Astrocyte (in vitro differentiated cells and primary cell): ENCODE results near the gene C20orf96. TPM values are rescaled to one million over a fixed set of nuclear protein-coding genes. Genes with fewer than 3 reads are reported as not detected.

Experiments used
- DNase-seq: peaks from one replicate; pipeline ENCODE4 v3.0.0-alpha.2; 2010; ENCODE audit warnings: low read depth
- FAIRE-seq: peaks from 2 replicates; lab custom pipeline; 2011; peaks lifted over from hg19 to GRCh38; lab: Jason Lieb, UNC
- H2AFZ ChIP-seq: 2 replicates; pipeline ENCODE4 v1.6.0; 2012; ENCODE audit warnings: low read depth, low read length, inconsistent platforms
- H3K27ac ChIP-seq: 2 replicates; pipeline ENCODE4 v1.5.1; 2011; ENCODE audit warnings: low read depth, low read length, inconsistent platforms
- H3K27me3 ChIP-seq: 2 replicates; pipeline ENCODE4 v1.6.0; 2011; ENCODE audit warnings: low read length, inconsistent platforms; ENCODE audit not compliant: insufficient read depth
- H3K36me3 ChIP-seq: 2 replicates; pipeline ENCODE4 v1.5.1; 2011; ENCODE audit warnings: low read length, inconsistent platforms; ENCODE audit not compliant: insufficient read depth
- H3K4me1 ChIP-seq: 2 replicates; pipeline ENCODE4 v1.5.1; 2011; ENCODE audit warnings: low read length, inconsistent platforms; ENCODE audit not compliant: insufficient read depth
- H3K4me2 ChIP-seq: 2 replicates; pipeline ENCODE4 v1.6.0; 2012; ENCODE audit warnings: low read length, inconsistent platforms
- H3K4me3 ChIP-seq: 2 replicates; pipeline ENCODE4 v1.5.1; 2011; ENCODE audit warnings: low read depth, mild to moderate bottlenecking, low read length, inconsistent platforms; ENCODE audit not compliant: insufficient read depth
- H3K79me2 ChIP-seq: 2 replicates; pipeline ENCODE4 v1.6.0; 2012; ENCODE audit warnings: mild to moderate bottlenecking, low read length, inconsistent platforms; ENCODE audit not compliant: insufficient read depth
- H3K9ac ChIP-seq: 2 replicates; pipeline ENCODE4 v1.6.0; 2012; ENCODE audit warnings: mild to moderate bottlenecking, low read length, inconsistent platforms
- H3K9me3 ChIP-seq: 2 replicates; pipeline ENCODE4 v1.5.1; 2012; ENCODE audit warnings: low read depth, mild to moderate bottlenecking, low read length, inconsistent platforms; ENCODE audit not compliant: insufficient read depth
- H4K20me1 ChIP-seq: 2 replicates; pipeline ENCODE4 v1.6.0; 2012; ENCODE audit warnings: low read length, inconsistent platforms; ENCODE audit not compliant: insufficient read depth
- H3K27ac Mint-ChIP-seq: one replicate; pipeline ENCODE4 v1.8.0; 2021; ENCODE audit warnings: mild to moderate bottlenecking, mixed read lengths; ENCODE audit not compliant: unreplicated experiment
- H3K27me3 Mint-ChIP-seq: one replicate; pipeline ENCODE4 v1.8.0; 2021; ENCODE audit warnings: low read depth, mixed read lengths; ENCODE audit not compliant: unreplicated experiment
- H3K36me3 Mint-ChIP-seq: one replicate; pipeline ENCODE4 v1.8.0; 2021; ENCODE audit warnings: low read depth, mixed read lengths; ENCODE audit not compliant: unreplicated experiment
- H3K4me1 Mint-ChIP-seq: one replicate; pipeline ENCODE4 v1.8.0; 2021; ENCODE audit warnings: low read depth, mixed read lengths; ENCODE audit not compliant: unreplicated experiment
- H3K4me3 Mint-ChIP-seq: one replicate; pipeline ENCODE4 v1.8.0; 2021; ENCODE audit warnings: mild to moderate bottlenecking, moderate library complexity, mixed read lengths; ENCODE audit not compliant: unreplicated experiment
- H3K9me3 Mint-ChIP-seq: one replicate; pipeline ENCODE4 v1.8.0; 2021; ENCODE audit warnings: mild to moderate bottlenecking, mixed read lengths; ENCODE audit not compliant: unreplicated experiment
- EZH2 ChIP-seq: IDR thresholded peaks from 2 replicates; pipeline ENCODE4 v1.6.1; 2012; ENCODE audit warnings: mild to moderate bottlenecking, low read length, inconsistent platforms; ENCODE audit not compliant: insufficient read depth
- total RNA-seq: library from RNA; stranded (reverse); gene quantifications from 2 replicates; pipeline ENCODE4 v1.2.1, GENCODE V29; 2021
- TF ChIP-seq, protein P1 (sequence below): IDR thresholded peaks from 2 replicates; pipeline ENCODE4 v1.5.1; 2011; ENCODE audit warnings: low read depth, mild to moderate bottlenecking, inconsistent platforms, low read length, moderate library complexity; ENCODE audit not compliant: insufficient read depth

The C20orf96 gene
- total RNA-seq, 1 donor from 2014 or later, result 10.7 TPM

- Histone ChIP-seq H3K9me3 (no peaks in the 10 kb centered on the region), H3K27ac (no peak overlapping the region), H3K9ac (no peak overlapping the region), H3K4me1 (no peaks in the 10 kb centered on the region), H4K20me1 (no peaks in the 10 kb centered on the region), H3K27me3 (no peaks in the 10 kb centered on the region), H3K4me2 (no peak overlapping the region), H3K4me3 (no peak overlapping the region), H2AFZ (no peak overlapping the region), H3K79me2 (no peaks in the 10 kb centered on the region), H3K36me3 (no peaks in the 10 kb centered on the region)
- TF ChIP-seq, protein P1, sequence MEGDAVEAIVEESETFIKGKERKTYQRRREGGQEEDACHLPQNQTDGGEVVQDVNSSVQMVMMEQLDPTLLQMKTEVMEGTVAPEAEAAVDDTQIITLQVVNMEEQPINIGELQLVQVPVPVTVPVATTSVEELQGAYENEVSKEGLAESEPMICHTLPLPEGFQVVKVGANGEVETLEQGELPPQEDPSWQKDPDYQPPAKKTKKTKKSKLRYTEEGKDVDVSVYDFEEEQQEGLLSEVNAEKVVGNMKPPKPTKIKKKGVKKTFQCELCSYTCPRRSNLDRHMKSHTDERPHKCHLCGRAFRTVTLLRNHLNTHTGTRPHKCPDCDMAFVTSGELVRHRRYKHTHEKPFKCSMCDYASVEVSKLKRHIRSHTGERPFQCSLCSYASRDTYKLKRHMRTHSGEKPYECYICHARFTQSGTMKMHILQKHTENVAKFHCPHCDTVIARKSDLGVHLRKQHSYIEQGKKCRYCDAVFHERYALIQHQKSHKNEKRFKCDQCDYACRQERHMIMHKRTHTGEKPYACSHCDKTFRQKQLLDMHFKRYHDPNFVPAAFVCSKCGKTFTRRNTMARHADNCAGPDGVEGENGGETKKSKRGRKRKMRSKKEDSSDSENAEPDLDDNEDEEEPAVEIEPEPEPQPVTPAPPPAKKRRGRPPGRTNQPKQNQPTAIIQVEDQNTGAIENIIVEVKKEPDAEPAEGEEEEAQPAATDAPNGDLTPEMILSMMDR, result no peak
- no peak for TF ChIP-seq EZH2
- Mint-ChIP-seq H3K4me3 (no peak overlapping the region), H3K27ac (no peak overlapping the region), H3K36me3 (peaks cover 35% of the 10 kb centered on the region), H3K4me1 (no peaks in the 10 kb centered on the region), H3K27me3 (peaks cover 2% of the 10 kb centered on the region), H3K9me3 (peaks cover 5% of the 10 kb centered on the region)
- no peak for FAIRE-seq
- DNase-seq, result no peak
These were observed 13.1 kb downstream of the C20orf96 start for GRCh38 chr20:277496-277781.

DNA sequence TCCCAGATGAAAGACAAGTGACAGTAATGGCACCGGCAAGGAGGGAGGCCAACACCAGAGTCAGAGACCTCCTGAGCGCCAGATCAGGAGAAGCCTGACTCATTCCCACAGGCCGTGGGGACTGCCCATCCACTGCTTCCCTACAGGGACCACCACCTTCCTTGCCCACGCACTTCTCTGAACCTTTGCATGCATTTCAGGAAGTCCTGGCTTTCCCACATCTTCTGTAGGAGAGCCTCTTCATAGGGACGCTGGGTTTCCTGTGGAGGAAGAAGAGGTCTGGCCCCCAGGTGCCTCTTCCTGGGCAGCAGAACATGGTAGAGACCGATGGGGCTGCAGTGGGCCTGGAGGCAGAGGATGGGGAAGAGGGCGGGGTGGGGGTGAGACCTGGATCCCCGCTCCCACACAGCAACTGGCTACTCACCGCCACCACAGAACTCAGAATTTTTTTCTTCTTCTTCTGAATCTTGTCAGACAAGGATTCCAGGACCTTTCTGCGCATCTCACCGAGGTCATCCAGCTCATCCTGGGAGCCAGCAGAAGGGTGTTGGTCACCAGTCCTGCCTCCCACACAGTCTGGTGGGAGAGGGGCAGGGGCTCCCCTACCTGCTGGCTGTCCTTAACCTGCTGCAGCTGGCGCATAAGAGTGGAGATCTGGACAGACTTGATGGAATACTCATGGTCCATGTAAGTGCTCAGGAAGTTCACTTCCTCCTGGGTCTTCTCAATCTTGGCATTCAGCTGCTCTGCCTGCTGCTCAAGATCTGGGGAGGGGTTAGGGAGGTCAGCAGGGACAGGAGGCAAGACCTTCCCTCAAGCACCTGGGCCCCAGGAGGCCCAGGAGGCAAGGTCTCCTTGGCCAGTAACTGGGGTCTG is 13.7 kb downstream of the C20orf96 start:
- no peak for DNase-seq
- no peaks in the 10 kb centered on the region for H3K4me1 ChIP-seq
- no peaks in the 10 kb centered on the region for H3K9me3 ChIP-seq
- H3K9ac ChIP-seq, result no peak overlapping the region
- FAIRE-seq, result no peak
- H3K9me3 Mint-ChIP-seq, result peaks cover 5% of the 10 kb centered on the region
- H3K27ac Mint-ChIP-seq, result no peak overlapping the region
- H2AFZ ChIP-seq, result no peak overlapping the region
- H3K79me2 ChIP-seq, result no peaks in the 10 kb centered on the region
- H3K36me3 Mint-ChIP-seq, result peaks cover 35% of the 10 kb centered on the region
- H4K20me1 ChIP-seq, result no peaks in the 10 kb centered on the region
- no peak overlapping the region for H3K4me3 ChIP-seq
- TF ChIP-seq, protein P1, result no peak
- TF ChIP-seq EZH2, result no peak
- no peaks in the 10 kb centered on the region for H3K27me3 ChIP-seq
- no peak overlapping the region for H3K27ac ChIP-seq
- no peaks in the 10 kb centered on the region for H3K4me1 Mint-ChIP-seq
- no peak overlapping the region for H3K4me3 Mint-ChIP-seq
- peaks cover 2% of the 10 kb centered on the region for H3K27me3 Mint-ChIP-seq
- H3K4me2 ChIP-seq, result no peak overlapping the region
- no peaks in the 10 kb centered on the region for H3K36me3 ChIP-seq

DNA sequence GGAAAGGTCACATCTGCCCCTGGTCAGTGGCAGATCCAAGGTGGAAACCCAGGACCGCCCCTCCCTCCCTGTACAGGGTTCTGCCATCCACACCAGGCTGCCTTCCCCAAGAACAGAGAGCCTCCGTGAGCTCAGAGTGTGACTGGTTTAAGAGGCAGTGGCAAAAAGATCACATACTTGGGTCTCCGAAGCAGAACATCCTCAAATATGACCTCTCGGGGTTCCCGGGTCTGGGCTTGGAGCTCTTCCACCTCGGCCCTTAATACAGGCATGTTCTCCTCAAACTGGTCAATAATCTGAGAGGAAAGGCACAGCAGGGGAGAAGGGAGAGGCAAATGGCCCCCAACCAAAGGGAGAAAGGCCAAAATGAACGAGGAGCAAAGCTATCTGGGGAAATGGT is 14.8 kb downstream of the C20orf96 start:
- no peaks in the 10 kb centered on the region for H3K79me2 ChIP-seq
- H3K36me3 Mint-ChIP-seq, result peaks cover 35% of the 10 kb centered on the region
- TF ChIP-seq EZH2, result no peak
- TF ChIP-seq, protein P1, result no peak

More for the DNA sequence above, 14.8 kb downstream of the C20orf96 start:
- H3K4me1 ChIP-seq, result no peaks in the 10 kb centered on the region
- no peak overlapping the region for H3K4me3 ChIP-seq
- H3K9ac ChIP-seq, result no peak overlapping the region
- FAIRE-seq, result no peak
- no peaks in the 10 kb centered on the region for H4K20me1 ChIP-seq
- Mint-ChIP-seq H3K4me1 (no peaks in the 10 kb centered on the region), H3K9me3 (peaks cover 5% of the 10 kb centered on the region), H3K27ac (no peak overlapping the region), H3K4me3 (no peak overlapping the region), H3K27me3 (peaks cover 2% of the 10 kb centered on the region)
- no peak overlapping the region for H3K4me2 ChIP-seq
- H3K27me3 ChIP-seq, result no peaks in the 10 kb centered on the region
- no peaks in the 10 kb centered on the region for H3K9me3 ChIP-seq
- H3K36me3 ChIP-seq, result no peaks in the 10 kb centered on the region
- H2AFZ ChIP-seq, result no peak overlapping the region
- DNase-seq, result no peak
- H3K27ac ChIP-seq, result no peak overlapping the region
